Ovary (tissue), 9 donors: ENCODE data around the gene BRAT1. TPM values are rescaled to one million over a fixed set of nuclear protein-coding genes. Genes with fewer than 3 reads are reported as not detected.
"Not testable (repeated sequence)": the region's sequence is repeated elsewhere in the genome, so short reads cannot be mapped to it uniquely, and the experiment has no call there.

ENCODE experiments used
- DNase-seq, 5 donors: peaks; one replicate each; pipeline ENCODE4 v3.0.0-alpha.2; 2019 to 2020
- H3K27ac ChIP-seq, 2 donors: fragments of 200-600 bp; one replicate each; pipeline versions ENCODE4 v1.5.1 to v1.8.0; 2019 to 2022
- H3K27me3 ChIP-seq: fragments of 200-600 bp; one replicate; pipeline ENCODE4 v1.8.0; 2022
- H3K36me3 ChIP-seq: fragments of 200-600 bp; sonication (generic); one replicate; pipeline ENCODE4 v1.5.1; 2019
- H3K4me1 ChIP-seq: one replicate; pipeline ENCODE4 v1.8.1; 2013; ENCODE audit warnings: mild to moderate bottlenecking, moderate library complexity; ENCODE audit not compliant: insufficient read depth
- H3K4me3 ChIP-seq: fragments of 200-600 bp; sonication (generic); one replicate; pipeline ENCODE4 v1.5.1; 2017
- H3K9me3 ChIP-seq, 2 donors: fragments of 200-600 bp in 1 of 2; sonication (generic) in 1 of 2; one replicate each; pipeline versions ENCODE4 v1.5.1 to v1.8.1; 2013 to 2019; ENCODE audit warnings: mild to moderate bottlenecking in 1 of 2, moderate library complexity in 1 of 2
- CTCF ChIP-seq, 3 donors: fragments of 450-650 bp in 2 of 3; fragments of 200-600 bp in 1 of 3; IDR thresholded peaks; one replicate each; pipeline versions ENCODE4 v1.5.1 to v1.8.0; 2016 to 2022; ENCODE audit warnings: antibody characterized with exemption in 3 of 3, mild to moderate bottlenecking in 1 of 3
- EP300 ChIP-seq: sonication (generic); formaldehyde crosslinking; IDR thresholded peaks from one replicate; pipeline ENCODE4 v1.6.1; 2017; ENCODE audit warnings: antibody characterized with exemption
- POLR2A ChIP-seq: fragments of 450-650 bp; IDR thresholded peaks from one replicate; pipeline ENCODE4 v1.6.1; 2017; ENCODE audit warnings: antibody characterized with exemption, mild to moderate bottlenecking, moderate library complexity
- WGBS, 3 donors: extraction: QIAGEN DNeasy Blood & Tissue Kit in 1 of 3; methylation state at CpG; one replicate each; pipeline versions ENCODE4 v1.1.5 to v1.1.7; 2013 to 2017; 5-methylcytosine and 5-hydroxymethylcytosine counted together
- intact Hi-C, 4 donors: fragments of 100-400 bp; cut with DNase I; formaldehyde crosslinking; loops; one replicate each; pipeline versions ENCODE4 v1.11.0 to v1.15.1; 2022 to 2023
- polyA plus RNA-seq, 2 donors: library from polyadenylated mRNA; stranded (reverse); fragments of 200-250 nt in 1 of 2; fragments of 350-450 nt in 1 of 2; fragmentation: Illumina TruSeq in 1 of 2; extraction: RNeasy Lipid Tissue Mini Kit (QIAGEN cat#74804) in 1 of 2; gene quantifications; one replicate each; pipeline ENCODE4 v1.2.3, GENCODE V29; 2013 to 2014
- total RNA-seq, 7 donors: library from RNA; depleted of rRNA in 2 of 7; stranded (reverse); fragments of >200 nt in 2 of 7; fragmentation: NEBNext Ultra II Directional in 3 of 7; extraction: Animal tissue kit (Norgen Biotek cat#: 25700) in 3 of 7; gene quantifications; one replicate each; pipeline versions ENCODE4 v1.1.0 to v1.2.4, GENCODE V29; 2016 to 2023
- donor health status: DM: no; HTN: no; CAD: no; lungs with moderate emphysema.
- donor health status: DM: no; HTN: no; CAD: no.
- donor health status: Bipolar disorder and iron deficiency.
- donor health status: DM: yes; HTN: yes; CAD: no.
- donor health status: DM: no; HTN: no; CAD: no.
- donor health status: DM: yes; HTN: yes; CAD: no.

BRAT1 gene
- total and polyA plus RNA-seq, 9 donors, result 1.3 to 39.1 (median 30.2) TPM

- intact Hi-C loops, result no loop called here
- no peaks in the 10 kb centered on the region for H3K9me3 ChIP-seq
- H3K4me3 ChIP-seq, result no peak overlapping the region
- DNase-seq, result no peak
- TF ChIP-seq POLR2A (no peak), CTCF (IDR thresholded peaks at IDR 0.05) (no peak), EP300 (no peak)
- 91 to 93% (median 93%) methylated on average over 38 of the region's 38 CpGs for WGBS, 3 donors
- H3K27ac ChIP-seq, result no peak overlapping the region
- H3K36me3 ChIP-seq, result no peaks in the 10 kb centered on the region
- H3K4me1 ChIP-seq, result no peaks in the 10 kb centered on the region
- H3K27me3 ChIP-seq, result no peaks in the 10 kb centered on the region
These were observed 37.9 kb upstream of the BRAT1 start for GRCh38 chr7:2593036-2593727.

- Histone ChIP-seq H3K4me3 (no peak overlapping the region), H3K36me3 (no peaks in the 10 kb centered on the region), H3K4me1 (no peaks in the 10 kb centered on the region), H3K27ac (no peak overlapping the region), H3K9me3 (no peaks in the 10 kb centered on the region), H3K27me3 (no peaks in the 10 kb centered on the region)
- 91 to 94% (median 93%) methylated on average over 23 of the region's 23 CpGs for WGBS, 3 donors
- TF ChIP-seq POLR2A (no peak), EP300 (no peak), CTCF (IDR thresholded peaks at IDR 0.05) (no peak)
- DNase-seq, result no peak
- intact Hi-C loops, result no loop called here
These were observed 37.1 kb upstream of the BRAT1 start for GRCh38 chr7:2592375-2592865.

GRCh38 chr7:2589941-2590340 is 34.6 kb upstream of the BRAT1 start:
- H3K27me3 ChIP-seq, H3K4me1 ChIP-seq, H3K36me3 ChIP-seq: not testable (repeated sequence)

GRCh38 chr7:2589341-2589740 is 34.0 kb upstream of the BRAT1 start:
- Histone ChIP-seq H3K36me3 (no peaks in the 10 kb centered on the region), H3K9me3 (no peaks in the 10 kb centered on the region), H3K27ac (no peak overlapping the region), H3K27me3 (no peaks in the 10 kb centered on the region), H3K4me1 (no peaks in the 10 kb centered on the region), H3K4me3 (no peak overlapping the region)
- TF ChIP-seq POLR2A (no peak), CTCF (IDR thresholded peaks at IDR 0.05) (no peak), EP300 (no peak)
- intact Hi-C loops, result no loop called here
- no peak for DNase-seq
- WGBS, 3 donors, result 89 to 93% (median 92%) methylated on average over 16 of the region's 16 CpGs

More at GRCh38 chr7:2589941-2590340, 34.6 kb upstream of the BRAT1 start:
- H3K27ac ChIP-seq, intact Hi-C loops, H3K4me3 ChIP-seq, H3K9me3 ChIP-seq, DNase-seq: not testable (repeated sequence)
- WGBS, 3 donors, result 91 to 94% (median 92%) methylated on average over 15 of the region's 15 CpGs

GRCh38 chr7:2587778-2588177 is 32.5 kb upstream of the BRAT1 start:
- DNase-seq, result no peak
- Histone ChIP-seq H3K4me1 (no peaks in the 10 kb centered on the region), H3K36me3 (no peaks in the 10 kb centered on the region), H3K27me3 (no peaks in the 10 kb centered on the region), H3K9me3 (no peaks in the 10 kb centered on the region), H3K27ac (no peak overlapping the region), H3K4me3 (no peak overlapping the region)
- no peak for TF ChIP-seq POLR2A
- no peak for TF ChIP-seq CTCF (IDR thresholded peaks at IDR 0.05)
- TF ChIP-seq EP300, result no peak
- WGBS, 3 donors, result 96% methylated on average over 19 to 21 of the region's 21 CpGs
- intact Hi-C loops, result no loop called here
